ENCODE results near the gene CCL20. TPM values are rescaled to one million over a fixed set of nuclear protein-coding genes. Genes with fewer than 3 reads are reported as not detected.

The CCL20 gene
- total and polyA plus RNA-seq, 2 of the 13 experiments (the other 11 are each of a cell fraction or from before 2014, with no cell fraction given) = 223 to 903 TPM

GRCh38 chr2:227774011-227774624 lies 39.5 kb upstream of the CCL20 start (continued):
- TF ChIP-seq, protein P1, sequence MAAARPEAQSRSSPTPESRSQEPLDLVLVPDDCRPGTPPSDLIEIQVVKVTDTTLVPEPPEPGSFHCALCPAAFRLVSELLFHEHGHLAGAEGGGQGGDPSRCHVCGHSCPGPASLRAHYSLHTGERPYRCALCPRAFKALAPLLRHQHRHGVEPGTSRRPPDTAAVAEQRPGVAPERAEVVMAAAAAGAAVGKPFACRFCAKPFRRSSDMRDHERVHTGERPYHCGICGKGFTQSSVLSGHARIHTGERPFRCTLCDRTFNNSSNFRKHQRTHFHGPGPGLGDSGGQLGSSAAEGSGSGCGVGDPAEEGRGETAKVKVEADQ (CRISPR knock-in tag; IDR thresholded peaks at IDR 0.05; ENCODE audit: borderline replicate concordance) = 0 out of 2 replicates have a peak, but pooled peaks have one; percentile 21
- TF ChIP-seq ZNF124 (CRISPR knock-in tag; IDR thresholded peaks at IDR 0.05) (0 out of 2 replicates have a peak, but pooled peaks have one; percentile 35), ZNF574 (CRISPR knock-in tag; IDR thresholded peaks at IDR 0.05) (peak; percentile 31; the same call in 1 of the 2 replicates), KLF15 (CRISPR knock-in tag; IDR thresholded peaks at IDR 0.05; ENCODE audit: borderline replicate concordance) (no peak), FOSL2 (CRISPR knock-in tag; IDR thresholded peaks at IDR 0.05) (peak; percentile 56), NCOA2 (CRISPR knock-in tag; IDR thresholded peaks at IDR 0.05) (peak; percentile 37; the same call in 1 of the 2 replicates), TRIM22 (IDR thresholded peaks at IDR 0.05) (no peak)
